Measurements from ENCODE around the gene LY6G6F.

- TF ChIP-seq CTCF (conservative IDR thresholded peaks at IDR 0.05; ENCODE audit: low read depth in 2 of 2) (no peak), REST (IDR thresholded peaks at IDR 0.05; ENCODE audit: unreplicated experiment) (no peak), EZH2 (IDR thresholded peaks at IDR 0.05; ENCODE audit: low read depth, unreplicated experiment) (no peak)
Observed at GRCh38 chr6:31686483-31686882, 20.2 kb upstream of the LY6G6F start.
